Measurements from ENCODE around the gene TNNI2.

The TNNI2 gene

DNA sequence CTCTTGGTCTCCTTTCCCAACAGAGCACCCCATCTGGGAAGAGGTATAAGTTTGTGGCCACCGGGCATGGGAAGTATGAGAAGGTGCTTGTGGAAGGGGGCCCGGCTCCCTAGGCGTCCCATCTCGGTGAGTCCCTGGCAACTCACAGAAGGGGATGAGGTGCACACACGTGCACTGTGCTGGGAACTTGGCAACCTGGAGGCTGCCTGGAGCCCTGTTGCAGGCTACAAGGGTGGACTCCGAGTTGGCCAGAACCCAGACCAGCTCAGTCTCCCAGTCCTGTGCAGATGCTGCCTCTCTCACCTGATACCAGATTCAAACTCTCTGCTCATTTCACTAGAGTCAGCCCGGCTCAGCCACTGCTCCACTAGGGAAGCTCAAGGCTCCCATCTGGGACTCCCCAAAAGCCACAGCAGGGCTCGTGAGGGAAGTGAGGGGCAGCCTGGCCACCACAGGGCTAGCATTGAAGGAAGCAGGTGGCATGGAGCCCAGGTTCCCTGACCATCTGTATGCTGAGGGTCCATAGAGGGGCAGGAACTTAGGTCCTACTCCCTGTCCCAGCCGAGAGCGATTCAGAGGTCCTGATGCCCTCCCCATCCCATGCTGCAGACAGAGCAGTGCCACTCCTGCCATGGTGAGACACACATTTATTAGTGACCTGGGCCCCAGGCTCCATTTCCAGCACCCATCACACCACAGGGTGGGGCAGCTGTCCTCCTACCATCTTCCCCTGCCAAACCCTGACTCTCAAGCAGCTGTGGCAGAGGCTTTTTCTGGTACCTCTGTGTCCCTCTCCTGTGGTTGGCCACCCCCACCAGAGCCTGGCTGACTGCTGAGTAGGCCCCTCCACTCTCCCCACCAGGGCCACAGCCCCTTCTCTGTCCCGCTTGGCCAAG lies 48.9 kb downstream of the TNNI2 start:
- TF ChIP-seq EZH2 (IDR thresholded peaks at IDR 0.05; ENCODE audit: borderline replicate concordance, low read depth, low read length, severe bottlenecking) = no peak
- TF ChIP-seq CTCF (IDR thresholded peaks at IDR 0.05; ENCODE audit: borderline replicate concordance, extremely low read depth, low read length, poor library complexity, severe bottlenecking) = no peak
- no peak overlapping the region for H3K4me2 ChIP-seq (ENCODE audit: insufficient read depth, low read length)
- no peaks in the 10 kb centered on the region; the same call in 1 of the 2 replicates for H3K36me3 ChIP-seq (ENCODE audit: insufficient read depth, low read length)
- no peaks in the 10 kb centered on the region for H3K9me3 ChIP-seq (ENCODE audit: insufficient read depth, low read length, severe bottlenecking)
- H3K27me3 ChIP-seq (ENCODE audit: insufficient read depth, low read length, poor library complexity) = no peaks in the 10 kb centered on the region
- DNase-seq (peak; percentile 34), ATAC-seq (ENCODE audit: insufficient read depth, low read depth) (no peak)
- H3K4me1 ChIP-seq (ENCODE audit: insufficient read depth, low read length) = peaks cover 41% of the 10 kb centered on the region
- peak overlapping the region; percentile 90 for H3K27ac ChIP-seq (ENCODE audit: low read length)
- H3K79me2 ChIP-seq (ENCODE audit: insufficient read depth, low read length) = peaks cover 7% of the 10 kb centered on the region; the same call in 1 of the 2 replicates
- no peak overlapping the region for H2AFZ ChIP-seq (ENCODE audit: low read depth, low read length)
- H3K9ac ChIP-seq (ENCODE audit: low read depth, low read length) = no peak overlapping the region
- no peaks in the 10 kb centered on the region for H4K20me1 ChIP-seq (ENCODE audit: insufficient read depth, low read length)
- no peak overlapping the region for H3K4me3 ChIP-seq (ENCODE audit: low read depth in 1 of 2, low read length in 2 of 2)

GRCh38 chr11:1888347-1888753 lies 49.6 kb downstream of the TNNI2 start:
- TF ChIP-seq CTCF (IDR thresholded peaks at IDR 0.05; ENCODE audit: borderline replicate concordance, extremely low read depth, low read length, poor library complexity, severe bottlenecking) (no peak), EZH2 (IDR thresholded peaks at IDR 0.05; ENCODE audit: borderline replicate concordance, low read depth, low read length, severe bottlenecking) (no peak)
- no peak for ATAC-seq (ENCODE audit: insufficient read depth, low read depth)
- H3K4me3 ChIP-seq (ENCODE audit: low read depth in 1 of 2, low read length in 2 of 2) = peak overlapping the region in 1 of 2 experiments; percentile 59; a peak in 1 of 4 replicates

GRCh38 chr11:1888811-1889210 lies 50.0 kb downstream of the TNNI2 start:
- no peak for TF ChIP-seq CTCF (IDR thresholded peaks at IDR 0.05; ENCODE audit: borderline replicate concordance, extremely low read depth, low read length, poor library complexity, severe bottlenecking)
- no peak for TF ChIP-seq EZH2 (IDR thresholded peaks at IDR 0.05; ENCODE audit: borderline replicate concordance, low read depth, low read length, severe bottlenecking)
- Histone ChIP-seq H4K20me1 (ENCODE audit: insufficient read depth, low read length) (no peaks in the 10 kb centered on the region), H3K9me3 (ENCODE audit: insufficient read depth, low read length, severe bottlenecking) (no peaks in the 10 kb centered on the region), H3K27me3 (ENCODE audit: insufficient read depth, low read length, poor library complexity) (no peaks in the 10 kb centered on the region), H3K27ac (ENCODE audit: low read length) (peak overlapping the region; percentile 90), H3K4me2 (ENCODE audit: insufficient read depth, low read length) (peak overlapping the region; percentile 83), H3K79me2 (ENCODE audit: insufficient read depth, low read length) (peaks cover 7% of the 10 kb centered on the region; the same call in 1 of the 2 replicates), H2AFZ (ENCODE audit: low read depth, low read length) (peak overlapping the region; percentile 57; the same call in 1 of the 2 replicates), H3K4me1 (ENCODE audit: insufficient read depth, low read length) (peaks cover 41% of the 10 kb centered on the region), H3K36me3 (ENCODE audit: insufficient read depth, low read length) (no peaks in the 10 kb centered on the region; the same call in 1 of the 2 replicates), H3K4me3 (ENCODE audit: low read depth in 1 of 2, low read length in 2 of 2) (peak overlapping the region in 1 of 2 experiments; percentile 59; a peak in 2 of 4 replicates), H3K9ac (ENCODE audit: low read depth, low read length) (peak overlapping the region; percentile 69)
- no peak for DNase-seq
- ATAC-seq (ENCODE audit: insufficient read depth, low read depth) = peak; percentile 18

More at GRCh38 chr11:1888347-1888753, 49.6 kb downstream of the TNNI2 start:
- Histone ChIP-seq H3K27ac (ENCODE audit: low read length) (peak overlapping the region; percentile 90), H3K4me2 (ENCODE audit: insufficient read depth, low read length) (peak overlapping the region; percentile 83), H3K36me3 (ENCODE audit: insufficient read depth, low read length) (no peaks in the 10 kb centered on the region; the same call in 1 of the 2 replicates), H3K4me1 (ENCODE audit: insufficient read depth, low read length) (peaks cover 41% of the 10 kb centered on the region), H2AFZ (ENCODE audit: low read depth, low read length) (0 out of 2 replicates have a peak overlapping the region, but pooled peaks have one; percentile 57), H3K27me3 (ENCODE audit: insufficient read depth, low read length, poor library complexity) (no peaks in the 10 kb centered on the region), H3K9ac (ENCODE audit: low read depth, low read length) (peak overlapping the region; percentile 69), H4K20me1 (ENCODE audit: insufficient read depth, low read length) (no peaks in the 10 kb centered on the region), H3K9me3 (ENCODE audit: insufficient read depth, low read length, severe bottlenecking) (no peaks in the 10 kb centered on the region), H3K79me2 (ENCODE audit: insufficient read depth, low read length) (peaks cover 7% of the 10 kb centered on the region; the same call in 1 of the 2 replicates)
- DNase-seq = peak; percentile 24

Measured in DND-41 (cell line).